PFSK-1 (cell line): ENCODE measurements around the gene UXS1.

Experiments used
- FOXP2 ChIP-seq: optimal IDR thresholded peaks from 2 replicates; pipeline ENCODE3; 2011; ENCODE audit warnings: borderline replicate concordance, control low read depth, inconsistent platforms; ENCODE audit not compliant: insufficient read depth; ENCODE audit errors: extremely low read length, extremely low read depth
- POLR2AphosphoS5 ChIP-seq: IDR thresholded peaks from 2 replicates; pipeline ENCODE4 v1.6.1; 2012; ENCODE audit warnings: low read depth, mild to moderate bottlenecking, control low read depth, low read length, moderate library complexity
- REST ChIP-seq, 2 experiments: IDR thresholded peaks; 2 replicates each; pipeline versions ENCODE4 v1.6.1 to v1.8.0; 2011 to 2012; ENCODE audit warnings: low read depth in 2 of 2, low read length in 2 of 2, control low read depth in 1 of 2, inconsistent platforms in 1 of 2, mild to moderate bottlenecking in 1 of 2, moderate library complexity in 1 of 2; ENCODE audit not compliant: insufficient read depth in 1 of 2
- SIN3A ChIP-seq: IDR thresholded peaks from 2 replicates; pipeline ENCODE4 v1.6.1; 2012; ENCODE audit warnings: mild to moderate bottlenecking, low read length, moderate library complexity, borderline replicate concordance; ENCODE audit not compliant: insufficient read depth
- TAF1 ChIP-seq: IDR thresholded peaks from 2 replicates; pipeline ENCODE4 v1.6.1; 2012; ENCODE audit warnings: low read length, control low read depth, borderline replicate concordance; ENCODE audit not compliant: insufficient read depth

The UXS1 gene

DNA sequence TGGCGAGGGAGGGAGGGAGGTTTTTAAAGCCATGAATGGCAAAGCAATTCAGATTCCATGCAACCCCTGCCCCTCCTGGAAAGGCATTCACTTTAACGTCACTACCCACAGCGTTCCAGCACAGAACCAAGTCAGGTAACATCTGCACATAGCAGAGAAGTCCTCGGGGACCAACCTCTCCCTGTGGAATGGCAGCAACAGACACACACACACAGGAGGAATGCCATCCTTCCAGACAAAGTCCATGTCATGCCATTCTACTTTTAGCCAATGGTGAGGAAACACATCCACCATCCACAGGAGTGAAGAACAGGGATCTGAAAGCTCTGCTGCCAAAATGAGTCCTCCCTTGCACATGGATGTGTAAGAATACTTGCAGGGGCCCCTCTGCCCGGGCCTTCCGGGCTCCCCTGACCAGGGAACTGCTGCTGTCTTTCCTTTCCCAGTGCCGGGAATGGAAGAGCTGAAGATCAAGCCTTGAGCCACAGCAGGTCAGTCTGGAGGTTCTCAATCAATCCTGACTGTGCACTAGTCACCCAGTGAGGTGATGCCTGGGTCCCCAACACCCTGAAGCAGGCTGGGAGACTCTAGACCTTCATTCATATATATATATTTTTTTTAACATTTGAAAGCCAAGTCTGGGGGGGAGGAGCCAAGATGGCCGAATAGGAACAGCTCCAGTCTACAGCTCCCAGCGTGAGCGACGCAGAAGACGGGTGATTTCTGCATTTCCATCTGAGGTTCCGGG lies 63.7 kb downstream of the UXS1 start:
- TF ChIP-seq REST (IDR thresholded peaks at IDR 0.05; ENCODE audit: insufficient read depth in 1 of 2, low read depth in 2 of 2, low read length in 2 of 2), result no peak
- no peak for TF ChIP-seq SIN3A
- TF ChIP-seq POLR2AphosphoS5, result no peak
- TF ChIP-seq TAF1, result no peak
- TF ChIP-seq FOXP2, result no peak

GRCh38 chr2:106129592-106129991 lies 64.5 kb downstream of the UXS1 start:
- TF ChIP-seq TAF1 (no peak), FOXP2 (no peak), POLR2AphosphoS5 (no peak), SIN3A (no peak), REST (IDR thresholded peaks at IDR 0.05; ENCODE audit: insufficient read depth in 1 of 2, low read depth in 2 of 2, low read length in 2 of 2) (no peak)

DNA sequence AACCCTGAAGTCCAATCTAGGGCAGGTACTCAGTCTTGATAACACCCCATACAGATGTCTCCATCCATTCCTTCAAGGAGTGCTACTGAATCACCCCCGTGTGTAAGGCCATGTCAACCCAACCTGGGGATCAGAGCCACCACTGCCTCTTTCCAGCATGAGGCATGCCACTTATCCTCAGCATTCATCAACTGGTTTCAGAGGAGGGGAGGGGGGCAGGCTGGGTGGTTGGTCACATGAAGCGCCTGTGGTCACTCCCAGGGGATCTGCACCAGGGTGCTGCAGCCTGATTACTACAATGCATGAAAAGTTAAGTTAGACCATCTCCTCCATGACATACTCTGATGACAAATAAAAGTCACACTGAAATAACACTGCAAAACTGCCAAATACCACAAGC lies 65.0 kb downstream of the UXS1 start:
- TF ChIP-seq POLR2AphosphoS5, result no peak
- TF ChIP-seq SIN3A, result no peak
- no peak for TF ChIP-seq TAF1
- TF ChIP-seq REST (IDR thresholded peaks at IDR 0.05; ENCODE audit: insufficient read depth in 1 of 2, low read depth in 2 of 2, low read length in 2 of 2), result no peak
- no peak for TF ChIP-seq FOXP2

GRCh38 chr2:106127776-106128268 lies 66.3 kb downstream of the UXS1 start:
- TF ChIP-seq TAF1 (no peak), FOXP2 (no peak), SIN3A (no peak), REST (IDR thresholded peaks at IDR 0.05; ENCODE audit: insufficient read depth in 1 of 2, low read depth in 2 of 2, low read length in 2 of 2) (no peak), POLR2AphosphoS5 (no peak)
